Neutrophil (primary cell): ENCODE measurements around the gene ATXN2.
"Not testable (repeated sequence)": the region's sequence is repeated elsewhere in the genome, so short reads cannot be mapped to it uniquely, and the experiment has no call there.

ENCODE experiments used
- H3K27ac ChIP-seq: fragments of 200-600 bp; sonication (generic); 2 replicates; pipeline ENCODE4 v1.5.1; 2016; ENCODE audit warnings: mild to moderate bottlenecking, moderate library complexity
- H3K27me3 ChIP-seq: fragments of 200-600 bp; sonication (generic); 2 replicates; pipeline ENCODE4 v1.6.0; 2016; ENCODE audit warnings: mild to moderate bottlenecking
- H3K36me3 ChIP-seq: fragments of 200-600 bp; sonication (generic); 2 replicates; pipeline ENCODE4 v1.5.1; 2017
- H3K4me1 ChIP-seq, 2 experiments: fragments of 200-600 bp in 1 of 2; sonication (generic) in 1 of 2; 1 replicate in 1 of 2; 2 replicates in 1 of 2; pipeline versions ENCODE4 v1.5.1 to v1.6.1; 2013 to 2016; ENCODE audit warnings: low read depth in 1 of 2, low read length in 1 of 2, mild to moderate bottlenecking in 1 of 2, moderate library complexity in 1 of 2; ENCODE audit not compliant: control insufficient read depth in 1 of 2, insufficient read depth in 1 of 2
- H3K4me3 ChIP-seq, 2 experiments: fragments of 200-600 bp in 1 of 2; sonication (generic) in 1 of 2; 1 replicate in 1 of 2; 2 replicates in 1 of 2; pipeline ENCODE4 v1.5.1; 2013 to 2016; ENCODE audit warnings: low read depth in 1 of 2, low read length in 1 of 2, mild to moderate bottlenecking in 1 of 2, moderate library complexity in 1 of 2
- H3K9me3 ChIP-seq: fragments of 200-600 bp; sonication (generic); 2 replicates; pipeline ENCODE4 v1.5.1; 2016
- TF ChIP-seq, protein P1 (sequence below): fragments of 200-600 bp; sonication (generic); IDR thresholded peaks from 2 replicates; pipeline ENCODE4 v1.5.1; 2016; ENCODE audit warnings: antibody characterized with exemption

The ATXN2 gene

DNA sequence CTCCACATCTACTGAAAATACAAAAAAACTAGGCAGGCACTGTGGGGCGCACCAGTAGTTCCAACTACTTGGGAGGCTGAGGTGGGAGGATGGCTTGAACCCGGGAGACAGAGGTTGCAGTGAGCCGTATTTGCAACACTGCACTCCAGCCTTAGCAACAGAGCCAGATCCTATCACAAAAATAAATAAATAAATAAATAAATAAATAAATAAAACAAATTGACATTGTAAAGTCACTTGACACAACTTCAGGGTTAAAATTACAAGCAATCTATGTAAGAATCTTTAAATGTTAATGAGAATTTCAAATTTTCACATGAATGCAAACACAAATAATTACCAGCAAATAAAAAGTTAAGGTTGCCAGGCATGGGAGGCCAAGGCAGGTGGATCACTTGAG lies 11.1 kb downstream of the ATXN2 start:
- Histone ChIP-seq H3K4me1 (no peaks in the 10 kb centered on the region), H3K4me3 (no peak overlapping the region), H3K27ac (no peak overlapping the region), H3K36me3 (no peaks in the 10 kb centered on the region), H3K9me3 (no peaks in the 10 kb centered on the region), H3K27me3 (no peaks in the 10 kb centered on the region)
- TF ChIP-seq, protein P1, sequence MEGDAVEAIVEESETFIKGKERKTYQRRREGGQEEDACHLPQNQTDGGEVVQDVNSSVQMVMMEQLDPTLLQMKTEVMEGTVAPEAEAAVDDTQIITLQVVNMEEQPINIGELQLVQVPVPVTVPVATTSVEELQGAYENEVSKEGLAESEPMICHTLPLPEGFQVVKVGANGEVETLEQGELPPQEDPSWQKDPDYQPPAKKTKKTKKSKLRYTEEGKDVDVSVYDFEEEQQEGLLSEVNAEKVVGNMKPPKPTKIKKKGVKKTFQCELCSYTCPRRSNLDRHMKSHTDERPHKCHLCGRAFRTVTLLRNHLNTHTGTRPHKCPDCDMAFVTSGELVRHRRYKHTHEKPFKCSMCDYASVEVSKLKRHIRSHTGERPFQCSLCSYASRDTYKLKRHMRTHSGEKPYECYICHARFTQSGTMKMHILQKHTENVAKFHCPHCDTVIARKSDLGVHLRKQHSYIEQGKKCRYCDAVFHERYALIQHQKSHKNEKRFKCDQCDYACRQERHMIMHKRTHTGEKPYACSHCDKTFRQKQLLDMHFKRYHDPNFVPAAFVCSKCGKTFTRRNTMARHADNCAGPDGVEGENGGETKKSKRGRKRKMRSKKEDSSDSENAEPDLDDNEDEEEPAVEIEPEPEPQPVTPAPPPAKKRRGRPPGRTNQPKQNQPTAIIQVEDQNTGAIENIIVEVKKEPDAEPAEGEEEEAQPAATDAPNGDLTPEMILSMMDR, result no peak

DNA sequence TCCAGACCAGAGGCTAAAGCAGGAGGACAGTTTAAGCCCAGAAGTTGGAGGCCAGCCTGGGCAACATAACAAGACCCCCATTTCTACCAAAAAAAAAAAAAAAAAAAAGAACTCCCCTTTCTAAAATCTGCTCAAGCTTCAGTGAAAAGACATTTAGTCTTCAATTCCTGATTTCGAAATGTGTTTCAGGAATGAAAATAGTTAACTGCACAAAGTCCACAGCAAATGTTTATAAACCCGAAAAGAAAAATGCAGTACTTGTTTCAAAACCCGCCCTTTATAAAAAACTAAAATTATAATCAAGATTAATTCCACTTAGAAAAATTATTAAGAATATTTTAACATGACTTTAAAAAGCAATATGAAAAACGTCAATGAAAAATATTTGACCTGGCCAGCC lies 12.1 kb downstream of the ATXN2 start:
- no peaks in the 10 kb centered on the region for H3K27me3 ChIP-seq

DNA sequence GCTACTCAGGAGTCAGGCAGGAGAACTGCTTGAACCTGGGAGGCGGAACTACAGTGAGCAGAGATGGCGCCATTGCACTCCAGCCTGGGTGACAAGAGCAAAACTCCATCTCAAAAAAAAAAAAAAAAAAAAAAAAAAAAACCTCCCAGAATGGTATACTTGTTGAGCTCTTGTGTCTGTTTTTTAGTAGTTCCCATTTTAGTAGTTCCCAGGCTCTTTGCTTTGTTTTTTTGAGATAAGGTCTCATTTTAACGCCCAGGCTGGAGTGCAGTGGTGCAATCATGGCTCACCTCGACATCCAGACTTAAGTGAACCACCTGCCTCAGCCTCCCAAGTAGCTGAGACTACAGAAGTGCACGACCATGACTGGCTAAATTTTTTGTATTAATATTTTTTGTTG lies 13.4 kb downstream of the ATXN2 start:
- no peaks in the 10 kb centered on the region for H3K4me1 ChIP-seq
- H3K27ac ChIP-seq, result no peak overlapping the region
- H3K36me3 ChIP-seq, result no peaks in the 10 kb centered on the region
- no peak overlapping the region for H3K4me3 ChIP-seq
- H3K27me3 ChIP-seq, result no peaks in the 10 kb centered on the region
- H3K9me3 ChIP-seq, result no peaks in the 10 kb centered on the region
- TF ChIP-seq, protein P1, result no peak

More for the DNA sequence above, 12.1 kb downstream of the ATXN2 start:
- no peaks in the 10 kb centered on the region for H3K4me1 ChIP-seq
- H3K27ac ChIP-seq, result no peak overlapping the region
- no peaks in the 10 kb centered on the region for H3K36me3 ChIP-seq
- TF ChIP-seq, protein P1, result no peak
- no peak overlapping the region for H3K4me3 ChIP-seq
- H3K9me3 ChIP-seq, result no peaks in the 10 kb centered on the region

DNA sequence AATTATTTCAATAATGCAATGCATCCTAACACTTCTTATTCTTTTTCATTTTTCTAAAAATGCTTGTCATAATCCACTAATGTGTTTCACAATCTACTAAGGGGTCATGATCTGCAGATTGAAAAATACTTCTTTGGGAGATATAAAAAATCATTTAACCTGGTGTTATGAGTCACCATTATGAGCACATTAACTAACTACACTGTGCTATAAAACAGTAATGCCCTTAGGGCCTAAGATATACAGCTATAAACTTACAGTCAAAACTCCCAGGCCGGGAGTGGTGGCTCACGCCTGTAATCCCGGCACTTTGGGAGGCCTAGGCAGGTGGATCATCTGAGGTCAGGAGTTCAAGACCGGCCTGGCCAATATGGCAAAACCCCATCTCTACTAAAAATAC lies 14.2 kb downstream of the ATXN2 start:
- TF ChIP-seq, protein P1, result no peak
- Histone ChIP-seq H3K4me1 (no peaks in the 10 kb centered on the region), H3K27me3 (no peaks in the 10 kb centered on the region), H3K4me3 (no peak overlapping the region), H3K27ac (no peak overlapping the region), H3K9me3 (no peaks in the 10 kb centered on the region), H3K36me3 (no peaks in the 10 kb centered on the region)

DNA sequence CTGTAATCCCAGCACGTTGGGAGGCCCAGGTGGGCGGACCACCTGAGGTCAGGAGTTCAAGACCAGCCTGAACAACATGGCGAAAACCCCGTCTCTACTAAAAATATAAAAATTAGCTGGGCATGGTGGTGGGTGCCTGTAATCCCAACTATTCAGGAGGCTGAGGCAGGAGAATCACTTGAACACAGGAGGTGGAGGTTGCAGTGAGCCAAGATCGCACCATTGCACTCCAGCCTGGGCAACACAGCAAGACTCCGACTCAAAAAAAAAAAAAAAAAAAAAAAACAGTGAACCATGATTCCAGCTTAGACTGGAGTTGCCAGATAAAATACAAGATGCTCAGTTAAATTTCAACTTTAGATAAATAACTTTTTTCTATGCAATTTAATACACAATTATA lies 15.6 kb downstream of the ATXN2 start:
- not testable (repeated sequence) for H3K4me1 ChIP-seq, H3K36me3 ChIP-seq, H3K27me3 ChIP-seq, H3K4me3 ChIP-seq, H3K9me3 ChIP-seq, H3K27ac ChIP-seq

DNA sequence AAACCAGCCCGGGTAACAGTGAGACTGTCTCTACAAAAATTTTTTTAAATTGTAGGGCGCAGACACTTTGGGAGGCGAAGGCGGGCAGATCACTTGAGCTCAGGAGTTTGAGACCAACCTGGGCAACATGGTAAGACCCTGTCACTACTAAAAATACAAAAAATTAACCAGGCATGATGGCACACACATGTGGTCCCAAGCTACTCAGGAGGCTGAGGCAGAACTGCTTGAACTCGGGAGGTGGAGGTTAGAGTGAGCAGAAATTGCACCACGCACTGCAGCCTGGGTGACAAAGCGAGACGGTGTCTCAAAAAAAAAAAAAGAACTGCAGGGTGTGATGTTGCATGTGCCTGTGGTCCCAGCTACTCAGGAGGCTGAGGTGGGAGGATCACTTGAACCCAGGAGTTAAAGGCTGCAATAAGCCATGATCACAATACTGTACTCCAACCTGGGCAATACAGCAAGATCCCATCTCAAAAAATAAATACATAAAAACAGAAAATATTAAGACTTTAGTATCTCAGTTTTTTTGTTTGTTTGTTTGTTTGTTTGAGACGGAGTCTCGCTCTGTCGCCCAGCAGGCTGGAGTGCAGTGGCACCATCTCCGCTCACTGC lies 16.9 kb downstream of the ATXN2 start:
- TF ChIP-seq, protein P1, result no peak
- H3K4me3 ChIP-seq, result no peak overlapping the region

More for the DNA sequence above, 16.9 kb downstream of the ATXN2 start:
- Histone ChIP-seq H3K27me3 (no peaks in the 10 kb centered on the region), H3K9me3 (no peaks in the 10 kb centered on the region), H3K4me1 (no peaks in the 10 kb centered on the region), H3K27ac (no peak overlapping the region), H3K36me3 (no peaks in the 10 kb centered on the region)
